Stimulated activated CD8-positive, alpha-beta memory T cell treated with anti-CD3 and anti-CD28 coated beads, Interleukin-15, amount 100 ng/mL, for 24 hours (primary cell): ENCODE results near the gene FOXC1.
A peak's percentile ranks its signal among the peaks of the same experiment; 100 is the strongest.

Source experiments
- DNase-seq: peaks from one replicate; pipeline ENCODE4 v3.0.0-alpha.2; 2020; ENCODE audit warnings: low read depth

FOXC1 gene

DNA sequence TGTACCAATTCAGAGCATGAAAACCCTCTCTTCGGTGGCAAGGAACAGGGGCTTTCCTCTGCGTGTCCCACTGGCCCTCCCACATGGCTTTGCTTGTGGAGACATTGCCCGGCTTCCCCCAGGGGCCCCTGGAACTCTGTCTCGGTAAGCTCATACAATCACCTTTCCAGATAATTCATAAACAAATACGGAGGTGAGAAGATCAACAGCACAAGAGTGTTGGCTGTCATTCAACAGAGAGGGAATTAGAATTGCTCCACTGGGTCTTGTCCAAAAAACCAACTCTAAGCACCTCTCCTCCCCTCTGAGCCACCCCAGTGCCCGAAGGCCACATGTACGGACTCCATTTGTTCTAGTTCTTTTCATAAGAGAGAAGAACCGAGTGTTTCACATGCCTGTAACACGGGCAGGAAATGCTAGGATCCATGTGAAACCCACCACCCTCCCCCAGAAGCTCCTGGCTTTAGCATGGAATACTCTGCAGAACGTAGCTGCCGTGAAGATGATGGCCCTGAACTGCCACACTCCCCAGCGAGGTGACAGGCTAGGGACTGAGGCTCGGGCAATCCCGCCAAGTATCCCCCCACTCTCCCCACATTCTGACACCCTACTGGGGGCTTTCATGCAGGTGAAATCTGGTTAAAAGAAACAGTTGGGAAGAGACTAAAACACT is 24.6 kb upstream of the FOXC1 start:
- DNase-seq = no peak

DNA sequence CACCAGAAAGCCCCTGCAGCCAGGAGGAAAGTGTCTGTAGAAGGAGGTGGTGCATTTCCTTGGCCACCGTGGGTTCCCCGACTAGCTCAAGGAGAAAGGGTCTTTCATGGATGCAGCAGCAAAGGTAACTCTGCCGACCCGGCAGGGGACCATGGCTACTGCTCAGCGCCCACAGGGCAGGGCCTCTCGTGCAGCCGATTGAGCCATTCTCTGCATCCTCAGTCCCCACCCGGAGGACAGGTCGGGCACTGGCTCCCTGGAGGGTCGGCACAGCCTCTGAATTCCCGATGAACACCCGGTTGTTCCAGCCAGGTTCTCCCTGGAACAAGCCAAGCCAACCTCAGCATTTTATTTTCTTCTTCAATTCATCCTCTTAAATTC is 24.1 kb upstream of the FOXC1 start:
- no peak for DNase-seq

DNA sequence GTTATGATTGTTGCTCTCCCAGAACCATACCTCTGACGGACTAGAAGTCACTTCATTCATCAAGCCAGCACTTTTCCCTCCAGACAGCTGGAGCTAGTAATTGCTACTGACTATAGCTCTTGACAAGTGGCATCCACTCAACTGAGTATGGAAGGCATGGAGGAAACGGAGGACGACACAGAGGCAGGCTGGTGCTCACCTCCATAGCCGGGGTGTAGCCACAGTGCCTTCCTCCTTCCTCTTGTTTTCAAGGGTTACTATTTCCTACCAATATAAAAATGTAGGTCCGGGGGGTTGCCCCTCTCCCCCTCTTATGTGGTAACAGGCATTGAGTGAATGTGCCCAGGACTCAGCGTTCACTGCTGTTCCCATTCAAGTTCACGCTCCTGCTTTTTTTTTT is 23.5 kb upstream of the FOXC1 start:
- DNase-seq = no peak

DNA sequence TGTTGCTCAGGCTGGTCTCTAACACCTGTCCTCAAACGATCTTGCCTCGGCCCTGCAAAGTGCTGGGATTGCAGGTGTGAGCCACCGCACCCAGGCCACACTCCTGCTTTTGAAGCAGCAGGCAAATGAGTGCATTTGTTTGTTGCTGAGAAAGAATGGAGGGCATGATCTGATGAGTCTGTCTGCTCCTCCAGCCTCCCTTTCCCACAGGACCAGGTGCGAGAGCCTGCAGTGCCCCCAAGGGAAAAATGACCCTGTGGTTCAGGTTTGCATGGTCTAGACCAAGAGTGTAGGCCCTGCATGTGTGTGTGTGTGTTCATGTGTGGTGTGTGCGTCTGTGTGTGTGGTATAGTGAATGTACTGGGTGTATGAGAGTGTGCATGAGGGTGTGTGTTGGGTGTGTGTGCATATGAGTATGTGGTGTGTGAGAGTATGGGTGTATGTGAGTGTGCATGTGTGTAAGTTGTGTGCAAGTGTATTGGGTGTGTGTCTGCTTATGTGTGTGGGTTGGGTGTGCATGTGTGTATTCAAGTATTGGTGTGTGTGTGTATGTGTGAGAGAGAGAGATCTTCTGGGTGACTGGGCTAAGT is 22.8 kb upstream of the FOXC1 start:
- no peak for DNase-seq

DNA sequence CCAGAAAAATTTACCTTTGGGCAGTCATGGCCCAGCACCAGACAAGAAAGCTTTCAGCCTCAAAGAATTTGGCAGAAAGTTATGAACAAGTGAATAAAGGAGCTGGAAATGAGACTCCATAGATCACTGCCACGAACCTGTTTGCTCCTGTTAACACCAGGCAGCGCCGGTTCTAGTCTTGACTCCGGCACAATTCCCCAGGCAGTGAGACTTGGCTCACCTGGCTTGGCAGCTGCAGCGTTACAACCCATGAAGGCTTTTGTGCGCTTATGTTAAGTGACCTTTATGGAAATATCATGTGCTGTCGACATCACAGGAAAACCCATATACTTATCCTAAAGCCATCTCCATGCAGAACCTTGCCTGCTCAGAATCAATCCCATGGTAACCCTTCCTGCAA is 22.2 kb upstream of the FOXC1 start:
- DNase-seq = no peak

DNA sequence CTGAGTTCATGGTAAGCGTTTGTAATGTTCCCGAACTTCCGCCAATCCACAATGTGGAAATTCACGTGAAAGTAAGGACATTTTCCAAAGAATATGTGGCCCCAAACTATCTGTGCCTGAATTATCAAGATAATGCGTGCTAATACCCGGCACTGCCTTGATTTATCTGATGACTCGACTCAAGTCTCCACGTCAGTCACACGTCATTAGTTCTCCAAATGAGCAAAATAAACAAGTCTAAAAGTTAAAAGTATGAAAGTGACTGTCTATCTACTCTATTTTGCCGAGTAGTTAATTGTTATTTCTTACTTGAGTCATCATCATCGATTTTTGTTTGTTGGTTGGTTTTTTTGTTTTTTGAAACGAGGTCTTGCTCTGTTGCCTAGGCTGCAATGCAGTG is 21.7 kb upstream of the FOXC1 start:
- DNase-seq = no peak

DNA sequence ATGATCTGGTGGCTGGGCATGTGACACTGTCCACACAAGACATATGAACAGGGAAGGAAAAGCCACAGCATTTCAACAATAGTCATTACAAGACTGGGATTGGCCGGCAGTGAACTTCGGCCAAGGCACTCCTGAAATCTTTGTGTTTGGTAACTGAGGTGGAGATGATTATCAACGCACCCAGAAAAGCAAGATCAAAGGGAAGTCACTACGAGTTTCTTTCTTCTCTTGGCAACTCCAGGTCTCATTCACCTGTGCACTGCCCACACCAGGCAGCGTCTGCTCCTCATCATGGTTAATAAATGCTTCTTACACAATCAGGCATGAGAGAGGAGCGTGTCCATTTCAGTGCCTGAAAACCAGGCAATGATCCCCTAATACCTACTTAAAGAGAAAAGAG is 20.5 kb upstream of the FOXC1 start:
- DNase-seq = no peak

DNA sequence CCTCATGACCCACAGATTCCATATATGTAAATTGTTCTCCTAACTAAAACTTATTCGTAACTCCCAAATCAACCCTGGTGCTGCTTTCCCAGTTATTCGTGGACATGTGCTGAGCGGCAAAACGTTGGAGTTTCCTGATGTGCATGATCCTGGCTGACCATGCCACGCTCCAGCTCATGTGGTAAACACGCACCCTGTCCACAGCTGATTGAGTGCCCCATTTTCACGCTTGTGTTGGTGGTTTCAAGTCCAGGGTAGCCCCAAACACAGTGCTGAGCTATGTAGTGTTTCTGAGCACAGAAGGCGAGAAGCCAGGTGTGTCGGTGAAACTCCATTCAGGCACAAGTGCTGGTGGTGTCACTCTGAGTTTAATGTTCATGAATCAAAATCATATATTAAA is 19.1 kb upstream of the FOXC1 start:
- no peak for DNase-seq

DNA sequence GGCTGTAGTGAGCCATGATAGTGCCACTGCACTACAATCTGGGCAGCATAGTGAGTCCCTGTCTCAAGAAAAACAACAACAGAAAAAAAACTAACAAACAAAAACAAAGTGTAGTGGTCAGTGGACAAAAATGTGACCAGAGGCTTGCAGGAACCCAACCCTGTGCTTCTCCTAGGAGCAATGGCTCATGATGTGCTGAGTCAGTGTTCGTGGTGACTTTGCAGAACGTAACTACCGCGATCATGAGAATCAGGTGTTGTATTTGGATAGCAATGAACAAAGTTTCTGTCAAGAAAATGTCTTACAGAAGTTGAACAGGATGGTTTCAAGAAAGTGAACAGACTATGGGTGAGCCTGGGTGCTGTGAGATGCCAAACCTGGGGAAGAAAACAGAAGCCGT is 18.5 kb upstream of the FOXC1 start:
- DNase-seq = no peak

DNA sequence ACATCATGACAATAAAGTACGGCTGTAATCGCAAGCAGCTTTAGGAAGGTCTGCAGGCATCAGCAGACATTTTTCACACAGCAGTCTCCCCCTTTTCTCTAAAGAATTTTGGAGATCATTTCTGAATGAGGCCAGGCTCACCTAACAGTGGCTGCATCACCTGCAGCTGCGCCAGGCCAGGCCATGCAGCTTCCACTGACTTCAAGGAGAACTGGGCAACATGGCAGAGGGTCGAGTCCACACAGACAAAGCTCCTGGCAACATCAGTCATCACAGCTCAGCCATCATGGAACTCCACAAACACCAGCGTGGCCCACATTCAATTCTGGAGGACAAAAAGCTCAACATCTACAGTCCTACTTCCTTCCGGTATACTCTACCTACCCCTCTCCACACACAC is 17.8 kb upstream of the FOXC1 start:
- no peak for DNase-seq

DNA sequence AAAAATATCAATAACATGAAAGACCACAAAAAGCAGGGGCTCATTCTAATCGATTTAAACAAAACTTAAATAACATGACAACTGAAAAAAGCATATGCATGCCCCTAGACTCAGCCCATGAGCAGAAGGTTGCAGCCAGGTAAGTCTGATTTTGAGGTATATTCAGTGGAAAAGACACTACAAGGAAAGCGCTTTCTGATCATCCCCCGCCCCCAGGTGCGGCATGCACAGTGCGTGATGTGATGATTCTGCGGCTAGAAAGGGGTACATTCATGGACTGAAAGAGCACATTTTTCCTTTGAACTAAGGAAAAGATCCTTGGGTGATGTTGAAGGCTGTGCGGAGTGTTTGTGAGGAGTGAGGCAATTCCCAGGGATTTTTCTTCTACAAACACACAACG is 16.9 kb upstream of the FOXC1 start:
- no peak for DNase-seq

DNA sequence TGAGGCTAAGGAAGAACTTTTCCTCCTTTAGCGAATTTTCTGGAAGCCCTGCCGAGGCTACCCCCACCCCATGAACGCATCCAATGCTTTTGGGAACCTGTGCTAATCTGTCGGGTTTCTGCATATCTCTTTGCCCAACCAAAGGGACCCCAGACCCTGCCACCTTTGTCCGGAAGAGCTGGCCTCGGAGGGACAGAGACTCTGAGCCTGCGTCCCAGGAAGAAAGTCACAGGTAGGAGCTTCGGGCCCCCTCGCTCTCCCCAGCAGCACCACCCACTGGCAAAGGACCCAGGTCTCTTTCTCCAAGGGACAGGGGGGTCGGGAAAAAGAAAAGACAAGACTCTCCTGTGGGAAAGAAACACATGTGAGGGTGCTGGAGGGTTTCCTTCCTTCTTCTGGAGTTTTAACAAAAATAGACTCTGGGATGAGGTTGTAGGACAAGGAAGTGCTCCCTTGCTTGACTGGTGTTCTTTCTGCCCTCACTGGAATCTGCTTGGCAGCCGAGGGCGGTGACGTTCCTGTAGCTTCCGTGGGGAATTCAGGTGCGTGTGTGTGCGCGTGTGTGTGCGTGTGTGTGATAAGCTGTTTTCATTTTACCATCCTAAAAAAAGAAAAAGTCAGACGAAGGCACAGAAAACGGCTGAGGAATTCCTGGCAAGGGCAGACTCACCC is 16.3 kb upstream of the FOXC1 start:
- no peak for DNase-seq

DNA sequence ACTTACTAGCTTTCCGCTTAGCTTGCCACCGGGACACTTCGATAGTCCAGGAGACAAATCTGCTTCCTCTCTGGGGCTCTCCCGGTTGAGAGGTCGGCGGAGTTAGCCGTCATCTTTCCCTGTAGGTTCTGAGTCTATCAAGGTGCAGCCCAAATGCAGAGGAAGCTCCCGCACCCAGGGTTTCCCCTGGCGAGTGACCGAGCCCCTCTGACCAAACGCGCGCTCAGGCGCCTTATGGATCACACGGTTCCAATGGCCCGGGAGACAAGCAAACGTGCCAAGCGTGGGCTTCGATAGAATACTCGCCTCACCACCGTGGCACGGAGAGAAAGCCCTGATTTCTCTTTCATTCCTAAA is 15.8 kb upstream of the FOXC1 start:
- no peak for DNase-seq

DNA sequence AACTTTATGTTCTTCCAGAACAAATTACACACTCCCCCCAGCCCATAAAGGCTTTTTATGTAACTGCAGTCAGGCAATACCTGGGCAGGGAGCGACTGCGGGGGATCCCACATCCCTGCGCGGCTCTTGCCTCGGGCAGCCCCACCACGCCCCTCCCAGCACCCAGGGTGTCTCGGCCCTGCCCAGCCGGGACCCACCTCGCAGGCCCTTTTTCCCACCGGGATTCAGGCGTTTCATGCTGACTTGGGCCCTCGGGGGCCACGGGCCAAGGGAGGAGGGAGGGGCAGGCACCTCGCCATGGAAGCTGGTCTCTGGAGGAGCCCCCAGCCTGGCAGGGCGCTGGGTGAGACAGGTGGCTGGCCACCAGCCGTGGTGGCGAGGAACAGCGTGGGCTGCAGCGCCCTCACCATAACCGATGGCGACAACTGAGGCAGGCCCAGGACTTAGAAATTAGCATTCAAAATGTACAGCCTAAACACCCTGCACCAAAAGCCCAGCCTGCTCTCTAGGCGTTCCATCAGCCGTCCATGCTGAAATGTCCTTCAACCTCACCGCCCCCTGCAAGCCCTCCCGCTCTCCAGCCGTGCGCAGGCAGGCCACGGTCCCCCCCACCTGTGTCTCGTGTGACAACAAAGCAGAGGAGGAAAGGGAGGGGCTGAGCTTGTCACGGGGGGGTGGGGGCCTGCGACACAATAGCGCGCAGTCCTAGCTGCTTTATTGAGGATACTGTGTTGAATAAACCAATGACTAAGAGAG is 15.1 kb upstream of the FOXC1 start:
- DNase-seq = no peak

DNA sequence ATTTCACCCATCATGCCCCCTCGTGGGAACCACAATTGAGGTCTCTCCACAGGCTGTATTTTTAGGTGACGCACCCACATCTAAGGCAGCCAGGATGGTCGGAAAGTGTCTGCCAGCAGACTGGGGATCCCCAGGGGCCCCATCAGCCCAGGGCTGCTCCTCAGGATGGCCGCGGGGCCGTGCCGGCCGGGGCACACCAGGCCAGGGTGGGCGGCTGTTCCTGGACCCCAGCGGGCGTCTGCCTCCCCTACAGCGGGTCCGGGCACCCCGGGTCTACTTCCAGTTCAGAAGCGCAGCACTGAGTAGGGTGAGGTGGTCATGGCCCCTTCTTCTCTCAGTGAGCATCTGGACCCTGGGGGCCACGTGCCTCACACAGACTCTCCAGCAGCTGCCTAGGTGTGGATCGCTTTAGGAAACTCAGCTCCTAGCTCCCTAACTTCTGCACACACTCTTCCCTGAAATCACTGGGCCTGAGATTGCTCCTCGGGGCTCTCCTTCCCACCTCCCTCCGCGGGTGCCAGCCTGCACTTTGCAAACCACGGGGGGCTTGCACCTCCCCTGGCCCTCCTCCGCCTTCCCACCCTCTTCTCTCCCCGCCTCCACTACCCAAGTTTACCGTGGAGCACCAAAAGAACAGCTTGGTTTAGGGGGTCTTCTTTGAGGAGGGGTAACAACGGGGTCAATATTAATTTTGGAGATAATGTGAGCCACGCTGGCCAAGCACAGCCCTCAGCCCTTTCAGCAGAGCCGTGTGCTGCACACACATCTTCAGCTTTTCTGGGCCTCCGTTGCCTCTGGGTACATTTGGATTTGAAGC is 14.2 kb upstream of the FOXC1 start:
- DNase-seq = no peak

DNA sequence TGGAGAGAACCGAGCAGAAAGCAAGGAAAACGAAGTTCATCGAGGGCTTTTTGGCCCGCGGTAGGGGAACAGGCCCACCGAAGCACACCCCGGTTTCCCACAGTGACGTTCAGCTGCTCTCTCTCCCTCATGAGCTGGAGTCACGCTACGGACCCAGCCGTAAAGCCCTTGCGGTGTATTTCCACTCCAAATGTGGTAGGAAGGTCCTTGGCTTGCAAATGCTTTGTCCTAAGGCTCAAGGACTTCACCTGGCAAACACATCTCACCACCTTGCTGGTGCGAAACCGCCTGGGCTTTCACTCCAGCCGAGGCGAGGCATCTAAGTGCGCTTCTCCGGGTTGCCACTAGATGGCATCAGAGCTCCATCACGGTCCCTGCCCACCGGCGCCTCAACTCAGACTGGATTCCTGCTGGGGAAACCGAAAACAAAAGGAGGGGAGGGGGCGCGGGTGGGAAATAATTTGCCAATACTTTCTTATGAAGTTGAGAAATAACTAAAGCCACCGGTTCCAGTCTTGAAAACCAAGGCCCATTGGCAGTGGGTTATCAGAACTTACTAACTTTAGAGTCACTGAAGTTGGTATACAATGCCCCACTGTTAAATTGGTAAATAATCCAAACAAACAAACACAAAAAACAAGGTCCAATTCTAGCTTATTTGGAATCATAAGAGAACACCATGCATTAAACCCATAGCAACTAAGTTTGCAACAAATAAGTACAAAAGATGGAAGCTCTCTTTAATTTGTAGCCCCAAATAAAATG is 13.4 kb upstream of the FOXC1 start:
- peak; percentile 39 for DNase-seq

DNA sequence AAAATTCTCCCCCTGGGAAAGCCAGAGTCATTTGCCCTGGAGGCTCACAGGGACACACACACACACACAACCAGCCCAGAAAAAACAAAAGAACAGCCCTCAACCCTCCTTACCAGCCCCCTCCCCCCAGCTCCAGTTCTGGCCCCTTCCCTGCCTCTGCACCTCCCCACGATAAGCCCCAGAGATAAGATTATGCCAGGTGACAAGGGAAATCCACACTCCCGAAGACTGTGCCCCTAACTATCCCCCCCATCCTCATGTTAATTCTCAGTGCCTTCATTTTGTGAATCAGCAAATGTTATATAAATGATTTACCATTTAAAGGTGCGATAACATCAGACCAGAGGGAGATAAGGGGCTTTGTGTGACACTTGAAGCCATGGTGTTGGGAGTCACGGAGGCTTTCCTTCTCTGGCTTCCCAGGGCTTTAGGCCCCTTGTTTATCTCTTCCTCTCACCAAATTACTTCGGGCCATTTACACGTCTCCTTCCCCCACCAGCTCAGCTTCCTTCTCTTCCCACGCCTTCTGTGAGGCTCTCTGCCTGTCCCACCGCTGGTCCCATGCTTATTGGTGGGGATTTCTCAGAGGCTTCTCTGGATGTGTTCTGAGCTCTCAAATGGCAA is 12.5 kb upstream of the FOXC1 start:
- no peak for DNase-seq

DNA sequence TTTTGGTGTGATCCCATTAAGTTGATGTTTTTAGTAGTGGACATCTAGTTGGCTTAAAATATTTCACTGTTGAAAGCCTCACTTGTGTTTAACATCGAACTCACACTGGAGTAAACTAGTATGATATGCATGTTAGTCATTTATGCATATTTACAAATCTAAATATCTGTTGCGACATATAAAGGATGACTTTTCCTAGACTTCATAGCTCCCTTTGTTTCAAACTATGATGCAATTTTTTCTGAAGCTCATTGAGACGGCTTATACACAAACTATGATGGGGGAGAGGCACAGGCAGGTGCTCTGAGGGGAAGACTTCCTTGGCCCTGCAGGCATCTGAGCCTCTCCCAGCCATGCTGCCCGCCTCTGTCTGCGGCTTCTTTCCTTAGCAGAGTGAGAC is 11.8 kb upstream of the FOXC1 start:
- DNase-seq = no peak

DNA sequence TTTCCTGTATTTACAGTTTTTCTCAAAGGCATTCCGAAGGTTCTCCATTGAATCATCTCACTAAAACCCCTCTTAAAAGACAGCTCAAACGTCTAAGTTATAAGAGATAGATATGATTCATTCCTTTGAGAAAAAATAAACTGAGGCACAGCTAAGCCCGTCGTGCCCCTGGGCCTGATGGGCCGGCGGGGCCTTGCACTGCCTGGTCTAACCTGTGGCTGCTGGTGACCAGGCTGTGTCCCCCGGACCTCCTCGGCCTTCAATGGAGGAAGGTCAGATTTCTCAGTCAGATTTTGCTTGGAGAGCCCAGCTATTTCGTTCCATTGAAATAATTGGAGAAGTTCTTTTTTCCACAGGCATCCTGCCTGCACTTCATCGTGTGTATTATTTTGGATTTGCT is 11.3 kb upstream of the FOXC1 start:
- DNase-seq = no peak

DNA sequence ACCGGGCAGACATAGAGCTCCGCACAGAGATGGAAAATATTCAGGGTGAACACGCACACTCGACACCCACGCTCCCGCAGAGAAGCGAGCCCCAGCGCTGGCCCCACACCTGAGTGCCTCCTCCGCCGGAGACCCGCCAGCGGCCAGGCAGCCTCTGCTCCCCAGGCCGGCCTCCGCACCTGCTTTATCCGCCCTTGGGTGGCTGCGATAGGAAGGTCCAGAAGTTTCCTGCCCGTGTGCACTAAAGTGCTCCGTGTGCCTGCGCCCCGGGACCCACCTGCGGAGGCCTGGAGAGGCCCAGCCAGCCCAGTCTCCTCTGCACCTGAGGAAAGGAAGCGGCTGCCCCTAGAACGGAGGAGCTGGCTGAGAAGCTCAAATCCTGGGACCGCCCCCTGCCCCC is 10.8 kb upstream of the FOXC1 start:
- no peak for DNase-seq

DNA sequence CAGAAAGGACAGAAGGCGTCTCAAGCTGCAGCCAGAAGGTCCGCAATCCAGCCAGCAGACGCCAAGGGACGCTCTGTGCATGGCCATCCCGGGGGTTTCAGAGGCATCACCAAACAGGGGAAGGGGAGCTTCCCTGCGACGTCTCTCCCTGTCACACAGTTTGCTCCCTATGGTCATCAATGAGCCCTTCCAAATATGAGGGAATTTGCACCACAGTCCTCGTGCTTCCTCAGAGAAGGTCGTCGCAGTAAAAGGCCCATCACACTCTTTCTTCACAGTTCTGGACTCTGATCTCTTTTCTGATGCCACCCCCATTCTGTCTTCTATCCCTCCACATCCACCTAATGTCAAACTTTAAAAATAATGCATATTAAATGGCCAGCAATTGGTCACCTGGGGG is 10.2 kb upstream of the FOXC1 start:
- DNase-seq = no peak
